ENCODE data around the gene FLYWCH1.

DNA sequence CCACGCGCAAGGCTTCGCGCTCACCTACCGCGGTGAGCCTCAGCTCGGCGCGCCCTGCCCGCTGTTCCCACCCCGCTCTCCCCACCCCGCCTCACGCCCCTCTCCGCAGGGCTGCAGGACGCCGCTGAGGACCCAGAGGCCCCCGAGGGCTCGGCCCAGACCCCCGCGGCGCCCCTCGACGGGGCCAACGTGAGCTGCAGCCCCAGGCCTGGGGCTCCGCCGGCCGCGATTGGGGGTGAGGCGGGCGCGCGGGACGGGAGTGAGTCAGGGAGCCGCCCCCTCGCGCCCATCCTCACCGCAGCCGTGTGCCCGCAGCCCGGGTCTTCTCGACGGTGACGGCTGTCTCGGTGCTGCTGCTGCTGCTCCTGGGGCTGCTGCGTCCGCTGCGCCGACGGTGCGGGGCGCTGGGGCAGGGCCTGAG, 55.5 kb downstream of the FLYWCH1 start:
- TF ChIP-seq, protein P1, sequence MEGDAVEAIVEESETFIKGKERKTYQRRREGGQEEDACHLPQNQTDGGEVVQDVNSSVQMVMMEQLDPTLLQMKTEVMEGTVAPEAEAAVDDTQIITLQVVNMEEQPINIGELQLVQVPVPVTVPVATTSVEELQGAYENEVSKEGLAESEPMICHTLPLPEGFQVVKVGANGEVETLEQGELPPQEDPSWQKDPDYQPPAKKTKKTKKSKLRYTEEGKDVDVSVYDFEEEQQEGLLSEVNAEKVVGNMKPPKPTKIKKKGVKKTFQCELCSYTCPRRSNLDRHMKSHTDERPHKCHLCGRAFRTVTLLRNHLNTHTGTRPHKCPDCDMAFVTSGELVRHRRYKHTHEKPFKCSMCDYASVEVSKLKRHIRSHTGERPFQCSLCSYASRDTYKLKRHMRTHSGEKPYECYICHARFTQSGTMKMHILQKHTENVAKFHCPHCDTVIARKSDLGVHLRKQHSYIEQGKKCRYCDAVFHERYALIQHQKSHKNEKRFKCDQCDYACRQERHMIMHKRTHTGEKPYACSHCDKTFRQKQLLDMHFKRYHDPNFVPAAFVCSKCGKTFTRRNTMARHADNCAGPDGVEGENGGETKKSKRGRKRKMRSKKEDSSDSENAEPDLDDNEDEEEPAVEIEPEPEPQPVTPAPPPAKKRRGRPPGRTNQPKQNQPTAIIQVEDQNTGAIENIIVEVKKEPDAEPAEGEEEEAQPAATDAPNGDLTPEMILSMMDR (IDR thresholded peaks at IDR 0.05): no peak
- no peak for TF ChIP-seq EP300 (IDR thresholded peaks at IDR 0.05)
